ENCODE results near the gene PDE4D. TPM values are rescaled to one million over a fixed set of nuclear protein-coding genes. Genes with fewer than 3 reads are reported as not detected.
"Not testable (repeated sequence)": the region's sequence is repeated elsewhere in the genome, so short reads cannot be mapped to it uniquely, and the experiment has no call there.

Gene PDE4D
- total and polyA plus RNA-seq, 12 donors: 1.2 to 18.9 (median 2.1) TPM

DNA sequence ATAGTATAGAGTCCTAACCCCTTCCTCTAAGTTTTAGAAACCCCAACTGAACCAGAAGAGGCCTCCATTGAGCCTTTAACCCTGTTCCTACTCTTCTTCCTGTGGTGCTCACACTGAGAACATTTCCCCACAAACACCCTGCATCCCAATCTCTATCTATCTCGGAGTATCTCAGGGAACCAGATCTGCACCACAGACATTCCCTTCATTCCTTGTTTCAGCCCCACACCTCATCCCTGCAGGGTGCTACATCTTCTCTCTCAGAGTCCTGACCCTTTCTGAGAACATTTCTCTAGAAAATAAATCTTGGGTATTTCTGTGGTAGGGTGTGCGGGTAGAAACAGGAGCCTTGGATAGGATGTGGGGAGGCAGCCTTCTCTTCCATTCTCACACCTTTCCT is 507.8 kb downstream of the PDE4D start:
- TF ChIP-seq POLR2A (IDR thresholded peaks at IDR 0.05): no peak
- TF ChIP-seq, protein P1, sequence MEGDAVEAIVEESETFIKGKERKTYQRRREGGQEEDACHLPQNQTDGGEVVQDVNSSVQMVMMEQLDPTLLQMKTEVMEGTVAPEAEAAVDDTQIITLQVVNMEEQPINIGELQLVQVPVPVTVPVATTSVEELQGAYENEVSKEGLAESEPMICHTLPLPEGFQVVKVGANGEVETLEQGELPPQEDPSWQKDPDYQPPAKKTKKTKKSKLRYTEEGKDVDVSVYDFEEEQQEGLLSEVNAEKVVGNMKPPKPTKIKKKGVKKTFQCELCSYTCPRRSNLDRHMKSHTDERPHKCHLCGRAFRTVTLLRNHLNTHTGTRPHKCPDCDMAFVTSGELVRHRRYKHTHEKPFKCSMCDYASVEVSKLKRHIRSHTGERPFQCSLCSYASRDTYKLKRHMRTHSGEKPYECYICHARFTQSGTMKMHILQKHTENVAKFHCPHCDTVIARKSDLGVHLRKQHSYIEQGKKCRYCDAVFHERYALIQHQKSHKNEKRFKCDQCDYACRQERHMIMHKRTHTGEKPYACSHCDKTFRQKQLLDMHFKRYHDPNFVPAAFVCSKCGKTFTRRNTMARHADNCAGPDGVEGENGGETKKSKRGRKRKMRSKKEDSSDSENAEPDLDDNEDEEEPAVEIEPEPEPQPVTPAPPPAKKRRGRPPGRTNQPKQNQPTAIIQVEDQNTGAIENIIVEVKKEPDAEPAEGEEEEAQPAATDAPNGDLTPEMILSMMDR (IDR thresholded peaks at IDR 0.05): no peak
- no peaks in the 10 kb centered on the region for H3K36me3 ChIP-seq (replicated peaks in 1 of 2)
- intact Hi-C loops (cut with DNase I): loop anchor here (5.0 to 10.0 kb wide), 2 partner anchors 287 to 409 kb away; no protein-coding TSS in a partner anchor
- no peaks in the 10 kb centered on the region for H3K27me3 ChIP-seq
- no peaks in the 10 kb centered on the region for H3K4me1 ChIP-seq (replicated peaks in 1 of 2)
- no peaks in the 10 kb centered on the region for H3K9me3 ChIP-seq (replicated peaks in 1 of 3)
- WGBS, 4 donors: 60 to 96% (median 90%) methylated on average over 2 of the region's 2 CpGs
- DNase-seq: no peak
- H3K4me3 ChIP-seq: no peak overlapping the region
- H3K27ac ChIP-seq: no peak overlapping the region

- H3K27ac ChIP-seq: no peak overlapping the region
- TF ChIP-seq POLR2A (IDR thresholded peaks at IDR 0.05): no peak
- TF ChIP-seq, protein P1 (IDR thresholded peaks at IDR 0.05): peak; percentile 13 to 58 (median 43)
- H3K36me3 ChIP-seq (replicated peaks in 1 of 2): no peaks in the 10 kb centered on the region
- H3K9me3 ChIP-seq (replicated peaks in 1 of 3): no peaks in the 10 kb centered on the region
- intact Hi-C loops (cut with DNase I): loop anchor here in 1 of 2 donors (10.0 kb wide), 1 partner anchor 414 kb away; no protein-coding TSS in a partner anchor
- WGBS, 4 donors: 0 to 9% (median 4%) methylated on average over 1 of the region's 1 CpG
- H3K4me1 ChIP-seq (replicated peaks in 1 of 2): no peaks in the 10 kb centered on the region
- no peaks in the 10 kb centered on the region for H3K27me3 ChIP-seq
- no peak for DNase-seq
- H3K4me3 ChIP-seq: no peak overlapping the region
Observed at GRCh38 chr5:59380350-59380951, 513.1 kb downstream of the PDE4D start.

DNA sequence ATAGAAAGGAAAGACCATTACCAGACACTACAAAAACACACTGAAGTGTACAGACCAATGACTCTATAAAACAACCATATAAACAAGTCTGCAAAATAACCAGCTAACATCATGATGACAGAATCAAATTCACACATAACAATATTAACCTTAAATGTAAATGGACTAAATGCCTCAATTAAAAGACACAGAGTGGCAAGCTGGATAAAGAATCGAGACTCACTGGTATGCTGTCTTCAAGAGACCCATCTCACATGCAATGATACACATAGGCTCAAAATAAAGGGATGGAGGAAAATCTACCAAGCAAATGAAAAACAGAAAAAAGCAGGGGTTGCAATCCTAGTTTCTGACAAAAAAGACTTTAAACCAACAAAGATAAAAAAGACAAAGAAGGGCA is 519.5 kb downstream of the PDE4D start:
- H3K36me3 ChIP-seq (replicated peaks in 1 of 2); H3K27ac ChIP-seq; intact Hi-C loops (cut with DNase I); H3K4me1 ChIP-seq (replicated peaks in 1 of 2); DNase-seq; H3K9me3 ChIP-seq (replicated peaks in 1 of 3); H3K27me3 ChIP-seq; H3K4me3 ChIP-seq: not testable (repeated sequence)
- 81 to 95% (median 83%) methylated on average over 1 of the region's 1 CpG for WGBS, 4 donors

GRCh38 chr5:59371525-59372127 is 521.9 kb downstream of the PDE4D start:
- TF ChIP-seq, protein P1 (IDR thresholded peaks at IDR 0.05): no peak
- no peak for TF ChIP-seq POLR2A (IDR thresholded peaks at IDR 0.05)
- no peaks in the 10 kb centered on the region for H3K36me3 ChIP-seq (replicated peaks in 1 of 2)
- WGBS, 4 donors: 63 to 85% (median 71%) methylated on average over 4 of the region's 4 CpGs
- no peaks in the 10 kb centered on the region for H3K27me3 ChIP-seq
- no peaks in the 10 kb centered on the region for H3K4me1 ChIP-seq (replicated peaks in 1 of 2)
- DNase-seq: no peak
- H3K9me3 ChIP-seq (replicated peaks in 1 of 3): no peaks in the 10 kb centered on the region
- intact Hi-C loops (cut with DNase I): no loop called here
- H3K4me3 ChIP-seq: no peak overlapping the region
- no peak overlapping the region for H3K27ac ChIP-seq

DNA sequence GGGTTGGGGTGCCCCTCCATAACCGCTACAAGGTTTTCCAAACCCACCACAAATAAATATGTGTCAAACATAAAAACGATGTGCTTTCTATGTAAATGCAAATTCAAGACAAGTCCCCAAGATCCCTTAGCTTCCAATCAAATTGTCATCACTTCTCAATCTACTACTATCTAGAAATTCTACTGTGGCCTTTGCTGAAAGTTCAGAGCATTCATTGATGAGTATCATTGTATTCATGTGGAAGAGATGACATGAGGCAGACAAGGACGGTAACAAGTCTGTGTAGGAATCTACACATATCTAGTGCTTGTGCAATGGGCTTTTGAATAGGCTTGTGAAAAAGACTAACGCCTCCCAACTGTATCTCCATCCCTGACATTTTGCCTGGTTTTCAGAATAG is 524.6 kb downstream of the PDE4D start:
- DNase-seq: no peak
- intact Hi-C loops (cut with DNase I): loop anchor here in 1 of 2 donors (5.0 kb wide), 1 partner anchor 182 kb away; no protein-coding TSS in a partner anchor
- WGBS, 4 donors: 76 to 86% (median 77%) methylated on average over 4 of the region's 4 CpGs
- no peaks in the 10 kb centered on the region for H3K36me3 ChIP-seq (replicated peaks in 1 of 2)
- TF ChIP-seq, protein P1 (IDR thresholded peaks at IDR 0.05): no peak
- TF ChIP-seq POLR2A (IDR thresholded peaks at IDR 0.05): no peak
- H3K4me3 ChIP-seq: no peak overlapping the region
- H3K27me3 ChIP-seq: no peaks in the 10 kb centered on the region
- H3K27ac ChIP-seq: no peak overlapping the region
- H3K4me1 ChIP-seq (replicated peaks in 1 of 2): no peaks in the 10 kb centered on the region
- H3K9me3 ChIP-seq (replicated peaks in 1 of 3): no peaks in the 10 kb centered on the region
